Activated CD4-positive, alpha-beta T cell treated with anti-CD3 and anti-CD28 coated beads, Interleukin-2, amount 10 ng/mL, durations not matched to agents 24 days and 14 days (primary cell): ENCODE results near the gene TMEM121. TPM values are rescaled to one million over a fixed set of nuclear protein-coding genes. Genes with fewer than 3 reads are reported as not detected.
"Not testable (repeated sequence)": the region's sequence is repeated elsewhere in the genome, so short reads cannot be mapped to it uniquely, and the experiment has no call there.

Experiments used
- DNase-seq: peaks from one replicate; pipeline ENCODE4 v3.0.0; 2022
- H3K27ac Mint-ChIP-seq: one replicate; pipeline ENCODE4 v1.8.0; 2022; ENCODE audit warnings: mild to moderate bottlenecking, mixed read lengths
- H3K27me3 Mint-ChIP-seq: one replicate; pipeline ENCODE4 v1.8.0; 2022; ENCODE audit warnings: mixed read lengths
- H3K36me3 Mint-ChIP-seq: one replicate; pipeline ENCODE4 v1.8.0; 2022; ENCODE audit warnings: low read depth, mild to moderate bottlenecking, mixed read lengths
- H3K4me1 Mint-ChIP-seq: one replicate; pipeline ENCODE4 v1.8.0; 2021; ENCODE audit warnings: mixed read lengths
- H3K4me3 Mint-ChIP-seq: one replicate; pipeline ENCODE4 v1.8.0; 2022; ENCODE audit warnings: mild to moderate bottlenecking, moderate library complexity, mixed read lengths
- H3K9me3 Mint-ChIP-seq: one replicate; pipeline ENCODE4 v1.8.0; 2021; ENCODE audit warnings: mixed read lengths
- intact Hi-C: fragments of 100-400 bp; cut with micrococcal nuclease; formaldehyde crosslinking; loops from one replicate; pipeline ENCODE4 v1.15.1; 2023
- total RNA-seq: library from RNA; stranded (reverse); gene quantifications from 2 replicates; pipeline ENCODE4 v1.2.3, GENCODE V29; 2022

Gene TMEM121
- total RNA-seq, 1 donor from 2014 or later, result 9.1 TPM

DNA sequence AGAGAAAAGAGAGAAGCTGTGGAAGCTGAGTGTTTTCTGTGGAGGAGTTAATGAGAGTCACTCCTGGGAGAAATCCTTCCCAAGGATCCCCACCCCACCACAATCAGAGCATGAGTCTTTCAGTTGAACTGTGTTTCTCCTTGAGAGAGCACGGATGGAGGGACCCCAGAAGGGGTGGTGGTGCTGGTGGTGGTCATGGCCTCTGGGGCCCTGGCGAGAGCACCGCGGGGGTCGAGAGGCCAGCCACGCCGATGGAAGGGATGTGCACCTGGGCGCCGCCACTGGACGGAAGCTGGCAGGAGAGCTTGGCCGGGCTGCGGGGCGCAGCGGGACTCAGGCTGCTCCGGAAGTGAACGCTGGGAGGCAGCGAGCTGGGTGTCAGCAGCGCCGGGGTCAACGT, 20.0 kb downstream of the TMEM121 start:
- intact Hi-C loops, H3K4me3 Mint-ChIP-seq, H3K36me3 Mint-ChIP-seq, H3K27ac Mint-ChIP-seq, H3K4me1 Mint-ChIP-seq, H3K9me3 Mint-ChIP-seq, DNase-seq: not testable (repeated sequence)
- H3K27me3 Mint-ChIP-seq, result peaks cover 19% of the 10 kb centered on the region

DNA sequence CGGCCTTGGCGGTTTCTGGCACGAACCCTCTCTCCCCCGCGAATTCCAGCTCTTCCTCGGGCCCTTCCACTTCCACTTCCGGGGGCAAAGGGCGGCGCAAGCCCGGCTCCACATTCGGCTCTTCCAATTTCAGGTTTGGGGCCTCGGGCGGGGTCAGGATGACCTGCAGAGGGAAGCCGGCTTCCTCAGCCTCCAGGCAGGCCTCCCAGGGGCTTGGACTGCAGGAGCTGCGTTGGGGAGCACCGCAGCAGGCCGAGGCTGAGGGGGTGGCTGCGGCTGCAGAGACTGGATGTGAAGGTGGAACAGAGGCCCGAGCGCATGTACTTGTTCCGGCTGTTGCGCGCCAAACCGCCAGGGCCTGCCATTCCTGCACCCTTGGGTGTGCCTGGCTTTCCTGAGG, 20.7 kb downstream of the TMEM121 start:
- peaks cover 12% of the 10 kb centered on the region for H3K27me3 Mint-ChIP-seq
- H3K9me3 Mint-ChIP-seq, H3K27ac Mint-ChIP-seq, H3K36me3 Mint-ChIP-seq, H3K4me1 Mint-ChIP-seq, intact Hi-C loops, DNase-seq, H3K4me3 Mint-ChIP-seq: not testable (repeated sequence)

DNA sequence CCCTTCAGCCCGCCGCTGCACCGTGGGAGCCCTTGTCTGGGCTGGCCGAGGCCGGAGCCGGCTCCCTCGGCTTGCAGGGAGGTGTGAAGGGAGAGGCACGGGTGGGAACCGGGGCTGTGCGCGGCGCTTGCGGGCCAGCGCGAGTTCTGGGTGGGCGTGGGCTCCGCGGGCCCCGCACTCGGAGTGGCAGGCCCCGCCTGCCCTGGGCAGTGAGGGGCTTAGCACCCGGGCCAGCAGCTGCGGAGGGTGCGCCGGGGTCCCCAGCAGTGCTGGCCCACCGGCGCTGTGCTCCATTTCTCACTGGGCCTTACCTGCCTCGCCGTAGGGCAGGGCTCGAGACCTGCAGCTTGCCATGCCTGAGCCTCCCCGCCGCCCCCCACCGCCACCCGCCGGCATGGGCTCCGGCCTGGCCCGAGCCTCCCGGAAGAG, 21.4 kb downstream of the TMEM121 start:
- Mint-ChIP-seq H3K27ac (no peak overlapping the region), H3K4me3 (no peak overlapping the region), H3K4me1 (no peaks in the 10 kb centered on the region), H3K27me3 (peaks cover 14% of the 10 kb centered on the region), H3K36me3 (no peaks in the 10 kb centered on the region), H3K9me3 (no peaks in the 10 kb centered on the region)
- DNase-seq, result no peak
- intact Hi-C loops, result no loop called here

DNA sequence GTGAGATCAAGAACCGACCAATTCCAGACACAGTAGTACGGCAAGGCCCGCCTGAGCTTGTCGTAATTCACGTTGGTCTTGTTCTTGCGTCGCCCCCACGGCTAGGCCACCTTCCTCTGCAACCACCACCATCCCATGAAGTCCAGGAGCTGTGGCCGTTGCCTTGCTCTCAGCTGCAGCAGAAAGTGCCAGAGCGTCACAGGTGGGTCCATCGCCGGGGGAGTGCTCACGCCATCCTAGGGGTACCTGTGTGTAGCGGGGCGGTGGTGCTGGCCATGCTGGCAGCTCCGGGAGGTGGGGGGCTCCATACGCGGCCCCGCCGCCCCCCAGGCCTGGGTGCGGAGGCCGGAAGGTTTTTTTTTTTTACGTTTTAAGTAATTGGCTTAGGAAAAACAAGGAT, 23.1 kb downstream of the TMEM121 start:
- peaks cover 14% of the 10 kb centered on the region for H3K27me3 Mint-ChIP-seq
- H3K9me3 Mint-ChIP-seq, result no peaks in the 10 kb centered on the region
- no peaks in the 10 kb centered on the region for H3K4me1 Mint-ChIP-seq
- no peak overlapping the region for H3K27ac Mint-ChIP-seq
- DNase-seq, result no peak
- no peaks in the 10 kb centered on the region for H3K36me3 Mint-ChIP-seq
- intact Hi-C loops, result no loop called here
- H3K4me3 Mint-ChIP-seq, result no peak overlapping the region

- peaks cover 26% of the 10 kb centered on the region for H3K27me3 Mint-ChIP-seq
- no peak overlapping the region for H3K27ac Mint-ChIP-seq
- no peak for DNase-seq
- H3K9me3 Mint-ChIP-seq, result no peaks in the 10 kb centered on the region
- no peaks in the 10 kb centered on the region for H3K36me3 Mint-ChIP-seq
- intact Hi-C loops, result no loop called here
- no peak overlapping the region for H3K4me3 Mint-ChIP-seq
- peaks cover 2% of the 10 kb centered on the region for H3K4me1 Mint-ChIP-seq
These were observed 27.6 kb downstream of the TMEM121 start for GRCh38 chr14:105554022-105554421.

GRCh38 chr14:105554523-105554922, 28.1 kb downstream of the TMEM121 start:
- peaks cover 26% of the 10 kb centered on the region for H3K27me3 Mint-ChIP-seq
- no peak overlapping the region for H3K27ac Mint-ChIP-seq
- no peaks in the 10 kb centered on the region for H3K36me3 Mint-ChIP-seq
- no peaks in the 10 kb centered on the region for H3K9me3 Mint-ChIP-seq
- H3K4me1 Mint-ChIP-seq, result peaks cover 2% of the 10 kb centered on the region
- intact Hi-C loops, result no loop called here
- H3K4me3 Mint-ChIP-seq, result no peak overlapping the region
- DNase-seq, result no peak

- peaks cover 19% of the 10 kb centered on the region for H3K27me3 Mint-ChIP-seq
- H3K36me3 Mint-ChIP-seq, DNase-seq, H3K9me3 Mint-ChIP-seq, H3K27ac Mint-ChIP-seq, intact Hi-C loops, H3K4me3 Mint-ChIP-seq, H3K4me1 Mint-ChIP-seq: not testable (repeated sequence)
These were observed 31.3 kb downstream of the TMEM121 start for GRCh38 chr14:105557671-105558070.

DNA sequence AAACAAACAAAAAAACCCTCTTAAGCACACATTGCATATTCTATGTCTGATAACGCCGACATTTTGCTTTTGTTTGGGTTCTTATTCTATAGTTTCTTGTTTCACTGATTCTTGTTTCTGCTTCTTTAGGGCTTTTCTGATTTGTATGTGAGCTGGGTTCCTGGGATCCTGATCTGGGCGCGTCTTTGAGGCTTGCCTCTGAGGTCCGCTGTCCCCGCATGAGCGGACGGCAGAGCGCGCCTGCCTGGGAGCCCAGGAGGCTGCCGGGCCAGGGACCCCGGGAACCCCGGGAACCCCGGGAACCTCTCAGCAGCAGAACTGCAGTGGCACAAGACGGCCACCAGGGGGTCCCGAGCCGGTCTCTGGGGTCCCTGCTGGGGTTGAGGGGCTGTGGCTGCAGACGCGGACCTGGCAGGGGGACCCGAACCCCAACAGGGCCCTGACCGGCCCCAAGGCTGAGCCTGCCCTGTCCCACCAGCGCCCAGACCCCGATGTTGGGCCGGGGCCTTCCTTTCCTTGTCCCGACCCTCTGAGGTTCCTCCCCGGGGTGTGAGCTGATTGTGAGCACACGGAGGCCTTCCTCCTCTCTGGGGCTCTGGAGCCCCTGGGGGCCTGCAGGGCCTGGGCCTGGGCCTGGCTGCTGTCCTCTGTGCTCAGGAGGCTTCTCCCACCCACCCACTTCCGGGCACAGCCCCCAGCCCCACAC, 32.2 kb downstream of the TMEM121 start:
- Mint-ChIP-seq H3K9me3 (peaks cover 12% of the 10 kb centered on the region), H3K27me3 (peaks cover 16% of the 10 kb centered on the region)
- DNase-seq, H3K4me3 Mint-ChIP-seq, intact Hi-C loops, H3K27ac Mint-ChIP-seq, H3K4me1 Mint-ChIP-seq, H3K36me3 Mint-ChIP-seq: not testable (repeated sequence)

DNA sequence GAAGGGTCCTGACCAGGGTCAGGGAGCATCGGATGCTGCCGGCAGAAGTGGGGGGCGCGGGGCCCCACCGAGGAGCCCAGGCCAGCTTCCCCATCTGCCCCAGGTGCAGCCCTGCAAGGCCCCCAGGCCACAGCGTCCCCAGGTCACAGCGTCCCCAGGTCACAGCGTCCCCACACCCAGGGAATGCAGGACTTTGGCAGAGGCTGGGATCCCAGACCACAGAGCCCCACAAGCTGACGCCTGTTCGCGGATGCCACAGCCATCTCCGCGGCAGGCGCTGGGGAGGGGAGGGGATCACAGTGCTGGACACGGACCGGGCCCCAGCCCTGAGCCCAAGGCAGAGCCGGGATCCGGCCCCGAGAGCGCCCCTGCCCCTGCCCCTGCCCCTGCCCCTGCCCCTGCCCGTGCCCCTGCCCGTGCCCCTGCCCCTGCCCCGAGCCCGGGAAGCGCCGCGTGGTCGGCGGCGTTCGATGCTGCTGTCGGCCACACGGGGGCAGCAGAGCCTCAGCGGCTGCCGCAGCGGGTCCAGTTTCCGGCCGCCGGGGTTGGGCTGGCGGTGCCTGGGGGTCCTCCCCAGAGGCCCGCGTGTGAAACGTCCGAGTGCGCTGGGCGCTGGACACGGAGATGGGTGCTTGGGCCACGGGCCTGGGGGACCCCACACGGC, 33.1 kb downstream of the TMEM121 start:
- H3K9me3 Mint-ChIP-seq, result peaks cover 12% of the 10 kb centered on the region
- H3K4me1 Mint-ChIP-seq, DNase-seq, H3K27ac Mint-ChIP-seq, H3K36me3 Mint-ChIP-seq, intact Hi-C loops, H3K4me3 Mint-ChIP-seq: not testable (repeated sequence)
- H3K27me3 Mint-ChIP-seq, result peaks cover 11% of the 10 kb centered on the region

- H3K27ac Mint-ChIP-seq, result not testable (repeated sequence)
These were observed 33.8 kb downstream of the TMEM121 start for GRCh38 chr14:105560048-105560669.

GRCh38 chr14:105561345-105561744, 35.0 kb downstream of the TMEM121 start:
- H3K36me3 Mint-ChIP-seq, H3K4me3 Mint-ChIP-seq, DNase-seq, H3K27ac Mint-ChIP-seq, H3K4me1 Mint-ChIP-seq, H3K27me3 Mint-ChIP-seq, intact Hi-C loops: not testable (repeated sequence)
- H3K9me3 Mint-ChIP-seq, result peaks cover 12% of the 10 kb centered on the region

More at GRCh38 chr14:105560048-105560669, 33.8 kb downstream of the TMEM121 start:
- H3K4me3 Mint-ChIP-seq, H3K27me3 Mint-ChIP-seq, H3K4me1 Mint-ChIP-seq, H3K36me3 Mint-ChIP-seq, intact Hi-C loops, DNase-seq: not testable (repeated sequence)
- H3K9me3 Mint-ChIP-seq, result peaks cover 12% of the 10 kb centered on the region

GRCh38 chr14:105562713-105563346, 36.4 kb downstream of the TMEM121 start:
- Mint-ChIP-seq H3K36me3 (no peaks in the 10 kb centered on the region), H3K4me3 (no peak overlapping the region), H3K27ac (peak overlapping the region; percentile 36), H3K9me3 (peaks cover 17% of the 10 kb centered on the region), H3K4me1 (peaks cover 2% of the 10 kb centered on the region), H3K27me3 (peaks cover 1% of the 10 kb centered on the region)
- DNase-seq, result no peak
- intact Hi-C loops, result no loop called here

DNA sequence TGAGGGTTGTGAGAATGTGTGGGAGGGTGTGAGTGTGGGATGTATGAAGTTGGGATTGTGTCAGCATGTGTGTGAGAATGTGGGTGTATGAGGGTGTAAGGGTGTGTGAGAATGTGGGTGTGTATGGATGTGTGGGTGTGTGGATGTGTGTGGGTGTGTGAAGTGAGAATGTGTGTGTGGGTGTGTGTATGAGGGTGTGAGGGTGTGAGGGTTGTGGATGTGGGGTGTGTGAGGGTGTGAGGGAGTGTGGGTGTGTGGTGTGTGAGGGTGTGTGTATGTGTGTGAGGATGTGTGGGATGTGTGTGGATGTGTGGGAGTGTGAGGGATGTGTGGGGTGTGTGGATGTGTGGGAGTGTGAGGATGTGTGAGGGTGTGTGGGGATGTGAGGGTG, 37.0 kb downstream of the TMEM121 start:
- Mint-ChIP-seq H3K9me3 (peaks cover 21% of the 10 kb centered on the region), H3K27me3 (no peaks in the 10 kb centered on the region), H3K36me3 (no peaks in the 10 kb centered on the region), H3K27ac (peak overlapping the region; percentile 36), H3K4me1 (peaks cover 2% of the 10 kb centered on the region), H3K4me3 (no peak overlapping the region)
- DNase-seq, result no peak
- intact Hi-C loops, result no loop called here

DNA sequence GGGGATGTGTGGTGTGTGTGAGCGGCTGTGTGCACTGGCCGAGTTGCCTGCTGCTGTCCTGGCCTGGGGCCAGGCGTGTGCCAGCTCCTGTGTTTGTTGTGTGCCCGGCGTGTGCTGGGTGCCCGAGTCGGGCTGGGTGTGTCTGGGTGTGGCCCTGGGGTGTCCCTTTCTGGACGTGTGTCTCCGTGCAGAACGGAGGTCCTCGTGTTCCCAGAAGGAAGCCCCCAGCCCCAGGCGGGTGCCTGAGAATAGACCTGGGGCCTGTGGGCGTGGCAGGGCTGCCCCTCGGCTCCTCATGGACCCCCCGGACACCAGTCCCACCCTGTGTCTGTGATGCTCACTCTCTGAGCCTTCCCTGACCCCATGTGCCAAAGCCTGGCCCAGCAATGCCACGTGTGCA, 38.2 kb downstream of the TMEM121 start:
- H3K4me1 Mint-ChIP-seq, intact Hi-C loops: not testable (repeated sequence)

More for the DNA sequence above, 38.2 kb downstream of the TMEM121 start:
- peaks cover 29% of the 10 kb centered on the region for H3K9me3 Mint-ChIP-seq
- H3K4me3 Mint-ChIP-seq, H3K36me3 Mint-ChIP-seq, H3K27me3 Mint-ChIP-seq, DNase-seq, H3K27ac Mint-ChIP-seq: not testable (repeated sequence)
